NK-92 (cell line): Measurements from ENCODE around the gene CTDSPL.

Source experiments
- DNase-seq: peaks from one replicate; lab custom pipeline; 2025; ENCODE audit not compliant: unreplicated experiment; lab: John Stamatoyannopoulos, UW

CTDSPL gene

DNA sequence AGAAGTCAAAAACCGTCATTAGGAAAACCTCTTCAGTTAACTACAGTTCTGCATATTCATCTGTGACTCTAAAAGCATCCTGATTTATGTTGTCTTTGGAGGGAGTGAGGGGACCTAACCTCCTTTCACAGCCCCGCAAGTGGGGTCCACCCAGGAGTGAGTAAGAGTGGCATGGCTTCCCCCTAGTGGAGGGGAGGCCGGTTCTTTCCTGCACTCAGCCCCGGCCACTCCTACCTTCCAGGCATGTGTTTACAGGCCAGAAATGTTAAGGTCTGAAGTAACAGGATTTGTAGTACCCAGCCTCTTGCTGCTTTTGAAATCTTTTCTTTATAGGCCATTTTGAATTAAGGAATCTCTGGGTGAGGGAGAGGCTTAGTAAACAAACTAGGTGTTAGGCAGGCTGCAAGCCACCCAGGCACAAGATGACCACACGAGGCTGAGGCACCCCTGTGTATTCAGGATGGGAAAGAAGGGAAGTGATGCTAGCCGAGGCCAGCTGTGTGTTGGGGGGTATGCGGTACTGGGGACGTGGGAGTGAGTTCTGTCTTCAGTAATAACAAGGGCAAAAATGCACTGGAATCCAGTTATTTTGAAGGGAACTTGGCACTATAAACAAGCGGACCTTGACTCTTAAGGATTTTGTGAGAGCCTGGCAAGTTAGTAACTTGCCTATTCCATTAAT, 50.5 kb downstream of the CTDSPL start:
- no peak for DNase-seq

DNA sequence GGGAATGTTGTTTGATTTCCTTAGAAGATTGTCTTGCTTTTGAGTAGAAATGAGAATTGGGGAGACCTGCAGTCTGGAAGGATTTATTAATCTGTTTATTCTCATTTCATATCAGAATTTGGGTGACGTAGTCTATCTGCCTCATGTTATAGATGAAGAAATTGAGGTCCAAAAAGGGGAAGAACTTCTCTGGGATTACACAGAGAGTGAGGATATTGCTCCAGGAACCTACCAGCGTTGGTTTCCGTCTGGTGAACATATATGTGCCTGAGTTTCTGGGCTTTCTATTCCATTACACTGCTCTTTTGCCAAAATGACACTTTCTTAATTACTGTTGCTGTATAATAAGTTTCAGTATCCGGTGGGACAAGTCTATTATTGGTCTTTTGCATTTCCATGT, 51.8 kb downstream of the CTDSPL start:
- DNase-seq = no peak

DNA sequence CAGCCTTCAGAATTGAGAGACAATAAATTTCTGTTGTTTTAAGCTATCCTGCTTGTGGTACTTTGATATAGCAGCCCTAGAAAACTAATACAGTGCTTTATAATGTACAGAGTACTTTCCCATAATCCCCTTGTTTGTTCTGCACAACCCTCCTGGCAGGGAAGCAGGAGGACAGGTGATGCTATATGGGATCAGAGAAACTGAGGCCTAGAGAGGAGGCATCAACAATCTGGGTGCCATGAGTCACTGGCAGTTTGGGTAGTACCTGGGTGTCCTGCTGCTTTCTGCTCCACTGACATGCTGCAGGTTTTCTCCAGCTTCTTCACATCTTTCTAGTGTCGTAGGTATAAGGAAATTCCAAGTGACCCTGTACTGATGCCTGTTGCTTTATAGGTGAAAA, 55.0 kb downstream of the CTDSPL start:
- no peak for DNase-seq

DNA sequence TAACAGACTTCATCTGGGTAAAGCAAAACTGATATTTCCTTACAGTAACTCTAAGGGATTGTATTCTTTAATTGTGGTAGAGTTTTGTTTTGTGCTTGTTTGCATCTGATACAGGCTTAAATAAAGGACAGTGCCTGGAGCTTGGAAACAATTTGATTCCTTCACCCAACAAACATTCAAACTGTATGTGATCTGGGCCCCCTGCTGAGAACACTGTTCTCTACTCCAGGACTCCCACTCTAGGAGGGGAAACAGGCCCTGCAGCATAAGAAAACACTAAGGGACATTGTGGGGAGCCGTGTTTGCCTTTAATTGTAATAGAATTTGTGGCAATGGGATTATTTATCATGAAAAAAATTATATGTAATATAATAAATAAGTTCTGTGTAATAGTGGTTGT, 56.9 kb downstream of the CTDSPL start:
- no peak for DNase-seq

DNA sequence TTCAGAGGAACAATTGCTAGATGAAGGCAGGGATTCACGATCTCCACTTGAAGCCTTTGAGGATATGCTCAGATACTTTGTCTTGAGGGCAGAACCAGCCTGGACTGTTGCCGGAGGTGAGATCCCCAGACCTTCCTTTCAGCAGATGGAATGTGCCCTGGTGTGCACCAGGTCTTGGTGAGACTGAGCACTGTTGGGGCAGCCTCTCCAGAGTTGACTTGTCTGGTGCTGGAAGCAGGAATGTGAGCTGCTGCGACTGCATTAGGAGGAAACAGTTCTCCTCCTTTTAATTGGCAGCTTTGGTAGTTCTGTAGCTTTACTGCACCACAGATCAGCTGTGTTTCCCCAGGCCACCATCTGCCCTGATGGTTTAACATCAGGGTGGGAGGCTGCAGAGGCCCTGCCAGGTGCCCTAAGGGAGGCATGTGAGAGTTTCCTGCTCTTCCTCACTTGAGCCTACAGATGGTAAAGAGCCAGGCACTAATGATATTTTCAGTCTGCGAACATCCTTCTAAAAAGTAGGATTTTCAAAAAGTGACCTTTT, 58.5 kb downstream of the CTDSPL start:
- DNase-seq = no peak

DNA sequence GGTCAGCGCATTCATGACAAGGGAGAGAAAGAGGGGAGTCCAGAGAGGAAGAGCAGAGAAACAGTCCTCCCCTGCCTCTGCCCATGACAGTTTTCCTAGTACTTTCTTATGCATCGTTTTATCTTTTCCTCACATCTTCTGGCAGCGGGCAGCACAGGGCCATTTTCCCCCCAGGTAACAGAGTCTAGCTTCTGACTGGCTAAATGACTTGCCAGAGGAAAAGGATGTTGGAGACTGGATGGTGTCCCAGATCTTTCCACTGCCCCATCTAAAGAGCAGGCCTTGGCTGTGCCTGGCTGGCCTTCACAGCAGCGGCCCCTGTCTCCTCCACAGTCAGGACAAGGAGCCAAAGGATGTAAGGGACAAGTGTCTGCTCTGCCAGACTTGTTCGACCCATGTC, 59.3 kb downstream of the CTDSPL start:
- no peak for DNase-seq

DNA sequence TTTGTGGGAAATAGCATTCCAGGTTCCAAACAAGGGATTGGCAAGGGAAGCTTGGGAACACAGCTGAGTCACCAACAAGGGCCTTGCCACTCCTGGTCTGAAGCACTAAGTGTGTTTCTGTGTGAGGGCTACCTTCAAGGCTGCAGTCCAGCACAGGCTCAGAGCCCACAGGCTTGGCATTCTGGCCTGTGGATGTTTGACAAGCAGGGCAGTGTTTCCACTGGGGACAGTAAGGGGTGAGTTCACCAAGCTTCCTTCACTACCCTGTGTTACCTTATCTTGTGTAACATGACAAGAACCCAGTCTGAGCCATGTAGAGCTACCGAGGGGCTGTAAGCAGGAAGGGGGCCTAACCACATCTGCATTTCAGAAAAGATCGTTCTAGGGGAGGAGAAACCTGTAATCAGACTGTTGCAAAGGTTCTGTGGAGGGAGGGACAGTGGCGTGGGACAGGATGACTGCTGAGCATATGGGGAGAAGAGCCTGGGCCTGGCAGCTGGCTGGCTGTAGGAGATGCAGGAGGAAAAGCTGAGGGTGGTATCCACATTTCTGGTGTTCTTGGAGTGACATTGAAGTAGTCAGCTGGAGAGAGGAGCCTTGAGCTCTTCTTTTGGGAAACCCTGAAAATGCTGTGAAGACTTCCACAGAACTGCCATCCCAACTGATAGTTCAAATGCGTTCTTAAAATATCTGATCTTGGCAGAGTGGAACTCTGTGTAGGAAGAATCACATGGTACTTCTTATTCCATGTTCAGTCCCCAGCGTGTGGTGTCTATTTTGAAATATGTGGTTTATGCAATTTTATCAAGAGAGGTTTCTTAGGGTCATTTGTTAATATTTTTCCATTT, 61.3 kb downstream of the CTDSPL start:
- no peak for DNase-seq

DNA sequence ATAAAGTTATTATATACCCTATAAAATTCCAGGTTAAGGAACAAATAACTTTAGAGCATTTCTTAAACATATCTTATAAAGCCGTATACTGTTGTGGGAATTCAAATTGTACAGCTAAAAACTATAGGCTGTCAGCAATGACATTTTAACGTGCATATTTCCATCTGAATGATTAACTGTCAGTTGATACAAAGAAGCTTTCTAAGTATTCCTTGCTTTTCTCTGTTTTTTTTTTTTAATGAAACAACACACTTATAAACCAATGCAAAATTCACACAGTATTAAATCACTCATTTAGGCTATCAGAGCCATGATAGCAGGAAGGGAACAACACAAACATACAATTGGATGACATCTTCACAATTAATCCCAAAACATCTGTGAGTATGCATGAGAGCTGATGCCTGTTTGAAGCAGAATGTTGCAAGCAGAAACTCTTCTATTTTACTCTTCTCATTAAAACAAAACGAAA, 61.9 kb downstream of the CTDSPL start:
- DNase-seq = no peak

DNA sequence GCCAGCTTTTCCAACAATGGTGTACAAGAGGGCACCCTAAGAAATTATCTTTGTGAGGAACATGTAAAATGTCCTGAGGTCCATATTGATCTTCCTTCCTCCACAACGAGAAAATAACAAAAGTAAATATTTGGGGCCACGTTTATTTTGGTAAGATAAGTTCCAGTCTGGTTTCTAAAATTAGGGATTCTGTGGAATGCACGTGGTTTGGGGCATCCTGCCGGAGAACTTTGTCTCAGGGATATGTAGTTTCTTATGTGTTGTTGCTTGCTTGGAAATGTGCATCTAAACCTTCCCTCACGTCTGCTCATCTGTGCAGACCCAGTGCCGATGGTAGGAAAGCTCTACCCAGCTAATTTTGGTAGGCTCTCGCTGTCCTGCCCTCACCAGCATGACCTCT, 62.8 kb downstream of the CTDSPL start:
- DNase-seq = no peak

DNA sequence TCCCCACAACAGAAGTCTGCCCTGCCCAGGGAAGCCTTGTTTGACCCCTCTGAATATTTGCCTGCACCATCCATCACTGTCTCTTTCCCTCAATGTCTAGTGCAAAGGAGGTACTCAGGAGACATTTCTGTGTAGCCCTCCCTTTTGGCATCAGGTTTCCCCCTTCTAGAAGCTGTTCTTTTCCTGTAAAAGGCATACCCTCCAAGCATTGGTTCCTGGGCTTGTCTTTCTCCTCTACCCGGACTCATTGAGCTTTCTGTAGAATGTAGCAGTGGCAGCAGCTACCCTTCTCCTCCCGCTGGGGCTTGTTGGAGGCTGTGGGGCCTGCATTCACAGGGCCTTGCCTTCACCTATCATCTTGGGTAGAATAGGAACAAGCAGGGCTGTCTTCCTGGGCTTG, 63.5 kb downstream of the CTDSPL start:
- no peak for DNase-seq

DNA sequence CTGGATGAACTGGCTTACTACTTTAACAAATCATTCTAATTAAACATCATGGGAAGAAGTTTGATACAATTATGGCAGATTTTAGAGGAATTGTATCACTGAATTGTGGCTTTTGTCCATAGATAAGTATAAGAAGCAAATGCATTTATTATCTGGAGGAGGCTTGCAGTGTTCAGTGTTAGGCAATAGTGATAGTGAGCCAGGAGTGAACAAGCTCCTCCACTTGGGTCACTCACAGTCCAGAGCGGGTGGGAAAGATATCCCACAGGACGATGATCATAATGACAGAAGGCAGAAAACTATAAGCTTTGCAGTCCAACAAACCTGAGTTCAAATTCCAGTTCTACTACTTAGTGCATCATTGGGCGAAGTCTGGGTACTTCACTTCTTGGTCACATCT, 64.9 kb downstream of the CTDSPL start:
- no peak for DNase-seq

DNA sequence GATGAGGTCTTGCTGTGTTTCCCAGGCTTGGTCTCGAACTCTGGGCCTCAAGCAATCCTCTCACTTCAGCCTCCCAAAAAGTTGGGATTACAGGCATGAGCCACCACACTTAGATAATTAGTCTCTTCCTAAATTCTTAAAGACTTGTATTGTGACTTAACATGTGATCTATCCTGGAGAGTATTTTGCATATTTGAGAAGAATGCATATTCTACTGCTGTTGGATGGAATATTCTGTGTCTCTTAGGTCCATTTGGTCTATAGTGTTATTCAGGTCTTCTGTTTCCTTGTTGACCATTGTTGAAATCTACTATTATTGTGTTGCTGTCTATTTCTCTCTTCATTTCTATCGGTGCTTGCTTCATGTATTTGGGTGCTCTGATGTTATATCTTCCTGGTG, 68.8 kb downstream of the CTDSPL start:
- no peak for DNase-seq

DNA sequence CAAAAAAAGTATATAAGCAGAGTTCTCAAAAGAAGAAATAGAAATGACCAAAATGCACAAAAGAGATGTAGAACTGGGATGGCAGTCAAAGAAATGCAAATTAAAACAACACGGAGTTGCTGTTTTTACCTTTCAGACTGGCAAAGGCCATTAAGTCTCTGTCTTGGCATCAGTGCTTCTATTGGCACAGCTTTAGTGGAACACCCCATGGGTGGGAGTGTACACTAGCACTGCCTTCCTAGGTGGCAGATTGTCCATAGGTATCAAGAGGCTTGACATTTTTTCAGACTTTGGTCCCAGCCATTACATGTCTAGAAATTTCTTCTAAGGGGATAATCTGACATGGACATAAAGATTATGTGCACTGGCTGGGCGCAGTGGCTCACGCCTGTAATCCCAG, 70.8 kb downstream of the CTDSPL start:
- no peak for DNase-seq

DNA sequence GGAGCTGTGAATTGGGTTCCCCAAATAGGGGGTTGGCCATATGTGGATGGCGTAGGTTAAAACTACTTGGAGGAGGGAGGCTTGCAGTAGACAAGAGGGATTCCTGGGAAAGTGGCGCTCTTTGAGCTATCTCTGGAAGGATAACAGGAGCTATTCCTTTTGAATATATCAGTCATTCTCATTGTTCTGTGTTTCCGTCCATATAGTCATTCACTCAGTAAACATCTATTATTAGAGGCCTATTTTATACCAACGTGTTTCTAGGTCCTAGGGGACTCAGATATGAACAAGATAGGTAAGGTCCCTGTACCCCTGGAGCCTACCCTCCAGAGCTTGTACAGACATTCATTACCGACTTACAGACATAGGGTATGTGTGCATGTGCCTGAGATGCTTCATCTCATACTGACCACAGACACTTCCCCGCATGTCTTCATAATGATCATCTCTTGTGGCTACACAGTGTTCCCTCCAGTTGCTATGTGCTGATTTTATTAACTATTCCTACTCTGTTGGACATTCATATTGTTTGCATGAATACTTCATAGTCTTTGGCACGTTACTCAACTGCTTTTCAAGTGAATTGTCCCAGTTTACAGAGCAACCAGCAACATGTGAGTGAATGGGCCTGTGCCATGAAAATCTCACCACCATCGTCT, 73.1 kb downstream of the CTDSPL start:
- no peak for DNase-seq

DNA sequence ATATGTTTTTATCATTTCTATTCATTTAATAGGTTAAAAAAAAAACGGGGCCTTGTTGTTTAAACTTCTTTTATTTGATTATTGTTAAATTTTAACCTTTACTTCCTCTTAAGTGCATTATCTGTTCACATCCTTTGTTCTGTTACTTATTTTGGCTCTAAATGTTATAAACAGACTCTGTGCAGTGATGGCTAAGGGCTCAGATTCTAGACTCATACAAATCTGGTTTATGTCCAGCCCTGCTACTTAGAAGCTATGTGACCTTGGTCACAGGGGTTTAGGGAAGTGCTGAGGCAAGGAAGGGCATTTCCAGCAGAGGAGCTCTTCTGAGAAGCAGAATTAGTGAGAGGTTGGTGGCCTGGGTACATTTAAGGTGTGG, 73.6 kb downstream of the CTDSPL start:
- no peak for DNase-seq

DNA sequence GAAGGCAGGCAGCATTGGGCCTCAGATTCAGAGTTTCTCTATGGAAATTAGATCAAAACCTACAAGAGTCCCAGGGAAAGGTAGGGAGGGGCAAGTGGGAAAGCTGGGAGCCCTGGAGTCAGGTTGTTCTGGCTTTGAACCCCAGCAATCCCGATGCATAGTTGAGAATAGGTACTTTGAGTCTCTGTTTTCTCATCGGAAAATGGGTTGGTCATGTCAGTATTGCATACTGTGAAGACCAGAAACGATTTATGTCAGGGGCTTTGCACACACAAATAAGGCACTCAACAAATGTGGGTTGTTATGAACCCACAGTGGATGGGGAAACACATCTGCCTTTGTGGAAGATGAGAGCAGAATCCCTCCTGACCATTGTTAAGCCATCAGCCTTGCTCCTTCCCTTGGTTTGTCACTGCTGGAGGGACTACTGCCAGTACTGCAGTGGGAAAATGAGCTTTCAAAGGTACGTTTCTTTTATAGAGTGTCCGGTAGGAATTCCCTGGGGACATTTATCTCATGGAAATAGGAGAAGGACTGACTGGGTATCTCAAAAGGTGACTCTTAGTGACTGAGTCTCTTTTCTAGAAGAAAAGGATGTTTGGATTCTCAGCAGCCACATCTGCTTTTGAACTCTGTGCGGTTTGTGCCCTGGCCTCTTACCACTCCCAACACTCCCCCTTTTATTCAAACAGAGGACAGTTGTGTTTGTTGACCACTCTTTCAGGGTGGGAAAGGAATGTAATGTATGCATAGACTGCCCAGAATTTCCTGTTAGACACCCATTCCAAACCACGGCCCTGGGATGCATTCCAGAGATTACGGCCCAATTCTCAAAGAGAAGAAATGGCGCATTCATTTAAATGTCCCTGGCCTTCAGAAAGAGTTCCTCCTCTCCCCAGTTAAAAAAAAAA, 74.3 kb downstream of the CTDSPL start:
- no peak for DNase-seq

DNA sequence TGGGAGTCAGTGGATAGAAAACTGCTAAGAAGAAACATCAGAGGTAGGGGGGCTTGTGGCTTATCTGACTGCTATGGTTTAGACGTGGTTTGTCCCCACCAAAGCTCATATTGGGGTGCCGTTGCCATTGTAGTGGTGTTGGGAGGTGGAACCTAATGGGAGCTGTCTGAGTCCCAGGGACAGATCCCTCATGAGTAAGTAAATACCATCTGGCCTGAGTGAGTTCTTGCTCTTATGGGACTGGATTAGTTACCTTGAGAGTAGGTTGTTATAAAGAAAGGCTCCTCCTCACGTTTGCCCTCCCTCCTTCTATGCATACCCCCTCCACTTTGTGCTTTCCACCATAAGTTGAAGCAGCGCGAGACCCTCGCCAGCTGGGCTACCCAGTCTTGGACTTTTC, 75.5 kb downstream of the CTDSPL start:
- DNase-seq = no peak

DNA sequence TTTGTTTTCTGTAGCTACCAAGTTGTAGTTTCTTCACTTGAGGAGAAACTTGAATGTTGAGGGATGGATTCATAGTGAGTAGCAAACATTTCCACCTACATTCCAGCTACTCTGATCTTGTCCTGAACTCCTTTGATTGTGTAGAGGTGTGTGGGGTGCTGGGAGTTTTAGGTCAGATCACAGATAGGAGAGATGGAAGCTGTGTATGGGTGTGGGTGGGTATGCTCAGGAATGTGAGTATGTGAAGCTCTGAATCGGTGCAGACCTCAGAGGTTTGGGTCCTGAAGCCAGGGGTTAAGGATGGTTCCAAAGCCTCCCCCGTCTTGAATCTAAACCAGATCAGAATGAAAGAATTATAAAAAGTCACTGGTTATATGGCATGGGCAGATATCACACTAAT, 76.3 kb downstream of the CTDSPL start:
- no peak for DNase-seq

DNA sequence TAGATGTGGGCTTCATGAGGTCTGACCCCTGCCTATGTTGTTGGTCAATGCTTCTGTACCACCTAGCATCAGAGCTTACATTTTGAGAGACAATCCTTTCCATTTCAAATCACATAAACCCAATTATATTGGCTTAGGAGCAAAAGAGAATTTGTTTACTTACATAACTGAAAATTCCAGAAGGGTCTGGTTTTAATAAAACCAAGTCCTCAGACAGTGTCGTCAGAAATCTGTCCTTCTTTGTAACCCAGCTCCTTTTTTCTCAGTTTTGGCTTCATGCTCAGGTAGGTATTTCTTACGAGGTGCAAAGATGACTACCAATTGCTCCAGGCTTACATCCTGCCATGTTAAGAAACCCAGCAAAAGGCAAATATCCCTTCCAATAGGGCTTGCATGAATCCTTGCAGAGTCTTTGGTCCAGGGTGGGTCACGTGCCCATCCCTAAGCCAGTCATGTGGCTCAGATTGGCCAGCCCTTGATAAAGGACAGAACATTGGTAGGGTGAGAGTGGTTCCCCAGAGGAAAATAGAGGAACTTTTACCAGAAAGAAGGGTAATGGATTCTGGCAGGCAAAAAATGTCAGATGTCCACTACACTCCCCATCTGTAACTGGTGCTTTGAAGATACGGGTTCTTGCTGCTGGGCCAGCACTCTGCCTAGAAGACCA, 78.7 kb downstream of the CTDSPL start:
- DNase-seq = no peak
